Amygdala (tissue), 56 donors: ENCODE results near the gene DSCAML1.

ENCODE experiments used
- DNase-seq, 56 donors: peaks; one replicate each; lab custom pipeline; 2025; lab: John Stamatoyannopoulos, UW

Gene DSCAML1

DNA sequence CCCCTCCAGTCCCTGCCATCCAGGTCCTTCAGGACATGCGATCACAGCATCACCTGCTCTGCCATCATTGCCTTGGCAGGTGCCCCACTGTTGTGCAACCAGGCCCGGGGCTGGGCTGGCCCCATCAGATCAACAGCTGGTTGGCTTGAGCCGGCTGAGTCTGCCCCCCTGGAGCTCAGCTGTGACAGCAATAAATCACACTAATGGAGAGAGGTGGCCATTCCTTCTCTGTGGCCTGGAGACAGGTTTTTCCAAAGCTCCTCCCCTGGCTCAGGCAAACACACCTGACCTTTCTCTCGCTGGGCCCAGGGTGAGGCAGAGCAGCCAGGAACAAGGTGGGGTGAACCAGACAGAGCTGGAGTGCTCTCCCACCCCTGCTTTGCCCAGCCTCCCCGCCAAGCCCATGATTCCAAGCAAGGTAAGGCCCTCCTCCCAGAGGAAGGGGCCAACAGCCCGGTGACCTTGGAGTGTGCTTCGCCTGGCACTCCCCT lies 36.4 kb upstream of the DSCAML1 start:
- no peak for DNase-seq

DNA sequence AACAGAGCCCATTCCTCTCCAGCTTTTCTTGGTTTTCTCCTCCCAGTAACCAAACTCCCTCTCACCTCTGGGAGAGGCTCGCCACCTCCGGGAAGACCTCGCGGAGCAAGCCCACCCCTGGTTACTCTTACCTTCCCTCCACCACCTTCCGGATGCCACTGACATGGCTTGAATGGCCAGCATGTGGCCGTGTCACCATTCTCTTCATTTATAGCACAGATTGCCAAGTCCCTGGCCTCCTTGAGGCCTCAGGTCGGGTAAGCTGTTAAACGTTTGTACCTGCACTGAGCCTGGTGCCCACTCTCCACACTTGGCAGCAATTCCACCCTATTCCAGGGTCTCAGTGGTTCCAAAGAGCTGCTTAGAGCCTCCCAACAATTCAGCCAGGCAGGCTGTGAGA lies 35.5 kb upstream of the DSCAML1 start:
- no peak for DNase-seq

DNA sequence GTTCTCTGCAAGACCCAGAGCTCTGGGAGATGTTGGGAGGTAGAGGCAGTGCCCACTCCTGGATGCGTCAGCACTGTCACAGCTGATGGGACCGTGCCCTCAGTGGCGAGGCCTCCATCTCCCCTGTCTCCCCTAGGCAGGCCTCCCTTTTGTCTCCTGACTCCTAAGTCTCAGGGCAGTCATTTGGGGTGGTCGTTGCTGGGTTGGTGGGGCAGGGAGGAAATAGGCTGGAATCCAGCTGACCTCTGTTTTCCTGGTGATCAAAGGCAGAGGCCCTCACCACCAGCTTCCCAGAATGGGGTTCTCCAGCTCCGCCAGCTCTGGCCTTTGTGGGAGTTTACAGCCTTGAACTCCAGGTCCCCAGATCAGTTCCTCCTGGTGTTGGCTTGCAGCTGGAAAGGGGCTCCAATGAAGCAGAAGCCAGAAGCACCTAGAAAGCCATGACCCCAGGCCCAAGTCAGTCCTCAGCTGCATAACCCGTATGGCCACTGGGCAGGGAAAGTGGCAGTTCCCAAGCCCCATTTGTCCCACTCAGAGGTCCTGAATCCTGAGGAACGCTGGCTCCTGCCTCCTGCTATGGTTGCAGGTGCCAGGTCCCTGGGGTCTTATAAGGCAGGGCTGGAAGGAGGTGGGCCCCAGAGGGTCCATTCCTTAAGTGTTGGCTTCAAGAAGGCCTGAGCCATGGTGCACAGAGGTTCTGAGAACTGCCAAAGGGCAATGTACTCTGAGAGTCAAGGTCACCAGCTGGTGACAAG lies 34.8 kb upstream of the DSCAML1 start:
- no peak for DNase-seq

DNA sequence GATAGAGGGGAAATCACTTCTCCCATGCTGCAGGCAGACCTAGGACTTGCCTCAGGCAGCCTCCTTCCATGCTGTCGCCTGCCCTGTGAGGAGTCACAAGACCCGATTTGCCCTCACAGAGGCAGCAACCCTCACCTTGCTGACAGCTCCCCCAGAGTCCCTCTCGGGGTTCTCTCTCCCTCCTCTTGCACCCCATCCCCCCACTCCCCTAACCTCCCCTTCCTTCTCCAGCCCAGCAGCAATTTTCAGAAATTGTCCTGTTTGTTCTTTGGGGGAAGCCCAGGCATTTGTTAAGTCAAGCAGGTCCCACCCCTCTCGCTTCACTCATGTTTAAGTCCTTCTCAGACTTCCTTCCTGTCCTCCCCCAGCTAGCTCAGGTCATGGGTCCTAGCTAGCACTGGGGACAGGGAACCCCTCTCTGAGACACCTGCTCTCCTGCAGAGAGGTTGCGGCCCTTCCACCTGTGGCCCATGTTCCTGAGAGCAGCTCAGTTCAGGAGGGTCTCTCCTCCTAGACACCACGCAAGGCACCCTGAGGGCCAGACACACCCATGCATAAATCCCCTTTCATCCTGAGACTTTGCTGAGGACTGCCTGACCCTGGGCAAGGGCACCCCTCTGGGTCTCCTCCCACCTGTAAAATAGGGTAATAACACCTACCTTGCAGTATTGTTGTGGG lies 33.8 kb upstream of the DSCAML1 start:
- no peak for DNase-seq

DNA sequence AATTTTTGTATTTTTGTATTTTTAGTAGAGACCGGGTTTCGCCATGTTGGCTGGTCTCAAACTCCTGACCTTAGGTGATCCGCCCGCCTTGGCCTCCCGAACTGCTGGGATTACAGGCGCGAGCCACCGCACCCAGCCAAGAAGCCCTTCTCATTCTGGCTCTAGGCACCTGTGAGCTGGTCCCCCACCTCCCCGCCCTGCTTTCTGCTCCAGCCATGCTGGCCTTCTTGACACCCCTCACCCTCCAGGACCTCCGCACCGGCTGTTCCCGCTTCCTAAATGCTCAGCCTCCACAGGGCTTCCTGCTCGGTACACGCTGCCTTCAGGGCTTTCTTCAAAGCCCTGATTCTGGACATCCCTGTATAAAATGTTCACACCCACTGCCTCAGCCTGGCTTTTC lies 33.1 kb upstream of the DSCAML1 start:
- DNase-seq, result no peak

DNA sequence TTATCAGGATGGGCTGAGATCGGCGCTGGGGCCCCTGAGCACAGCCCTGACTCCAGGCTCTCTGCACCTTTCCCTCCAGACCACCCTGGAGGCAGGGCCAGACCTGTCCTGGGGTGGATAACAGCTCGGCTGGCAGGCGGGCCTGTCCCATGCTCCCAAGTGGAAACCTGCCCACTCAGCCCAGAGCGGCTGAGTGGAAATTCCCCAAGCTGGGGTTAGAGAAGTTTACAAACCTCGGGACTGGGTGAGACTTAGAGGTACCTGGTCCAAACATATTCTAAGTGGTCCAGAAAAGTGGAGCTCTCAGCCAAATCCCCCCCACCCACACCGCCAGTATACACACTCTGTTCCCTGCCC lies 32.3 kb upstream of the DSCAML1 start:
- no peak for DNase-seq

DNA sequence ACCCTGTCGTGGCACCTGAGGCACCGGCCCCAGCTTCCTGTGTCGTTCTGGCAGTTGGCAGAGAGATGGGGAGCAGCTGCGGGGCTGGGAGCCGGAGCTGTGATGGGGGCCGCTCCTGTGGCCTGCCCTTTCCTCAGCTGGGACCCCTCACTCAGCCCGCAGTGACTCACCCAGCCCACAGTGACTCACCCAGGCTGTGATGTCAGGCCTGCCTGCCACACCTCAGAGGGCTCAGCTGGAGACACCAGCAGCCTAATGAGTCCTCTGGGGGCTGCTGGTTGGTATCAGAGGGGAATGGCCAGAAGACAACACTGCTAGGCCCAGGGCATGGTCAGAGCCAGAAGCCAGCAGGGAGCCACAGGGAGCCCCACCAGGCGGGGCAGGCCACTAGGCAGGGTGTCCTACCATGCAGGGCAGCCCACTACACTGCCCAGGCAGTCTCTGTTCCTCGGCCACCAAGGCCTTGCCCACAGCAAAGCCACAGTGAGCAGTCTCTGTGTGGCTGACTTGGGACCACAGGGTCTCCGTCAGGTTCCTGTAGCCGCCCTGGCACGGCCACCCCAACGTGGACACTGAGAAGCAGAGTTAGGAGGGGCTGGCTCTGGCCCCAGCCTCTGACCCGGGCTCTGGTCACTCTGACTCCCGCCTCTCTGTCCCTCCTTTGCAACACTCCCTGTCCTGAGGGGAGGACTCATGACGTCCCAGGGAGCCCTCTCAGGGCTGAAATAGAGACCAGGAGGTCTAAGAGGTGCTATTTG lies 31.8 kb upstream of the DSCAML1 start:
- no peak for DNase-seq

DNA sequence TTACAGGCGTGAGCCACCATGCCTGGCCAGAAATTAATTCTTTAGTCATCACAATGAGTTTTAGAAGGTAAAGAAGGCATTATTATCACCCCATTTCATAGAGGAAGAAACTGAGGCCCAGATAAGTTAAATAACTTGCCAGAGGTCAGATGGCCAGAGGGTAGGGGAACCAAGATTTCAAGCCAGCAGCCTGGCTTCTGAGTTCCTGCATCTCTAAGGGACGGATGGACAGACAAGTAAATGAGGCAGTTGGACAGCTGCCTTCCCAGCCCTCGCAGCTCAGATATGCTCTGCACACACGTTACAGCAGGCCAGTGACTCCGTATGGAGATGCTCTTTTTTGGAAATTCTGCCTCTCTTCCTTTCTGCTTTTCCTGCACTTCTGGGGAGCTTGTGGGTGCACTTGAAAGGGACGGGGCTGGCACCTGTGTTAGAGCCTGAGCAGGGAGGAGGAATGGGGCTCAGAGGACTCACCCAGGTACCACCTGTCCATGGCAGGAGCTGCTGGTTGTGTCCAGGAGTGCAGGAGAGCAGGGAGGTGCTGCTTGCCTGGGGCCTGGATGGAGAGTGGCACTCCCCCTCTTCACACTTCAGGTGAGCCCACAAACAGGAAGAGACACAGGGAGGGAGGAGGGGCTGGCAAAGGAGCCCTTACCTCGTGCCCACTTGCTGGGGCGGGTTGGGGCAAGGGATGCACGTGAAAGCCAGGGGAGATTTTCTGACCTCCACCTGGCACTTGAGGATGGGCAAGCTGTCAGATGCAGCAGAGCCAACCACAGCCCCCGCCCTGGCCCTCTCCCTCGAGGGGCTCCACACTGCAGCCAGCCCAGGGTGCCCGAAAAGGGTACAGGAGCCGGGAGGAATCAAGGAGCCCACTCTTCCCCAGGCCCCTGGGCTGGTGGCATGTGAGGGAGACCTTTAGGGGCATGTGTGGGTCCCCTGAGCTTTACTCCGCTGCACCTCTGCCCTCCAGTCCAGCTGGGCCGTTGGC lies 30.8 kb upstream of the DSCAML1 start:
- no peak for DNase-seq

DNA sequence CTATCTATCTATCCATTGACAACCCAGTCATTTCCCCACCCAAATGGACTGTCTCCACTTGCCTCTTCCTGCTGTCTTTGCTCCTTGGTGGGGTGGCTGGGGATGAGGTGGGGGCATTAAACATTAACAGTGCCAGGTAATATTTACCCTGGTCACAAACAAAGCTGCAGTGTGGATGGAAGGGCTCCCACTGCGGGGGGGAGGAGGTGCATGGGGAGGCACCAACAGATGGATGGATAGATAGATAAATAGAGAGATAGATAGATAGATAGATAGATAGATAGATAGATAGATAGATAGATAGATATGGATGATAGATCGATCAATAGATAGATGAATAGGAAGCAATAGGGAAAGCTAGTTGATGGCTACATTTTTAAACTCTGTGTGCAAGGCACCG lies 29.8 kb upstream of the DSCAML1 start:
- DNase-seq, result no peak

DNA sequence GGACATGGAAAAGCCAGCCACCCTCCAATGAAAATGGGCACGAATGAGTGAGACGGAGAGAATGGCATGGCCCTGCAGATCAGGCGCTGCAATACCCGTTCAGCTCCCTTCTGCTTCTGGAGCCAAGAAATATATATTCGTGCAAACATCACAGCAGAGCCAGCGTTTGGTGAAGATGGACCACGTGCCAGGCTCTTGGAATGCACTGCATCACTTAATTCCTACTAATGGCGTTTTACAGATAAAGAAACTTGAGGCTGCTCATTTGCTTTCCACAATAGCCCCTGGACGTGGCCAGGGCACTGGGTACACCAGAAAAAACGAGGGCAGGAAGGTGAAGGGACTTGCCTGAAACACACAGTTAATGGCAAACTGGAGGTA lies 29.2 kb upstream of the DSCAML1 start:
- no peak for DNase-seq

DNA sequence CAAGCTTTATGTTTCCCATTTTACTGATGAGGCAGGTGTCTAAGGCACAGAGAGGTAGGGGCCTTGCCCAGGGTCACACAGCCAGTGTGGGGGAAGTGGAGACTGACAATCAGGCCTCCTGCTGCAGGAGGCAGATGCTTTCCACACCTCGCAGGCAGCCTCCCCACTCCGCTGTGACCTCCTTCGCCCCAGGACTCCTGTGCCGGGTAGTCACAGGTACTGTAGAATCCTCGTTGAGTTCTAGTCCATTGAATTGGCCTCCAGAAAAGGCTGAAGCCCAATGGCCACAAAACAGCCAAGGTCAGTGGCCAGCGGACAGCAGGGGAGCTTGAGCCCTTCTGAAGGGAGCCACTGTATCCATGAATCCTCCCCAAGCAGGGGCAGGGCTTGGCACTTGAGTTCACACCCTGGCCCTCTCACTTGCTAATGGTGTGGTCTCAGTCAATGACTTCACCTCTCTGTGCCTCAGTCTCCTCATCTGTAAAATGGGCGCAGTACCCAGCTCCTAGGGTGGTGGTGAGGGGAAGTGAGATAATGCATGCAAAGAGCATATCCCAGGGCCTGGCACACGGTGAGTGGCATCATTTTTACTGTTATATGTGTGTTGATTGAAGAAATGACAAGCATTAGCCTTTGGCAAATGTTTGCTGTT lies 28.6 kb upstream of the DSCAML1 start:
- DNase-seq, result no peak

DNA sequence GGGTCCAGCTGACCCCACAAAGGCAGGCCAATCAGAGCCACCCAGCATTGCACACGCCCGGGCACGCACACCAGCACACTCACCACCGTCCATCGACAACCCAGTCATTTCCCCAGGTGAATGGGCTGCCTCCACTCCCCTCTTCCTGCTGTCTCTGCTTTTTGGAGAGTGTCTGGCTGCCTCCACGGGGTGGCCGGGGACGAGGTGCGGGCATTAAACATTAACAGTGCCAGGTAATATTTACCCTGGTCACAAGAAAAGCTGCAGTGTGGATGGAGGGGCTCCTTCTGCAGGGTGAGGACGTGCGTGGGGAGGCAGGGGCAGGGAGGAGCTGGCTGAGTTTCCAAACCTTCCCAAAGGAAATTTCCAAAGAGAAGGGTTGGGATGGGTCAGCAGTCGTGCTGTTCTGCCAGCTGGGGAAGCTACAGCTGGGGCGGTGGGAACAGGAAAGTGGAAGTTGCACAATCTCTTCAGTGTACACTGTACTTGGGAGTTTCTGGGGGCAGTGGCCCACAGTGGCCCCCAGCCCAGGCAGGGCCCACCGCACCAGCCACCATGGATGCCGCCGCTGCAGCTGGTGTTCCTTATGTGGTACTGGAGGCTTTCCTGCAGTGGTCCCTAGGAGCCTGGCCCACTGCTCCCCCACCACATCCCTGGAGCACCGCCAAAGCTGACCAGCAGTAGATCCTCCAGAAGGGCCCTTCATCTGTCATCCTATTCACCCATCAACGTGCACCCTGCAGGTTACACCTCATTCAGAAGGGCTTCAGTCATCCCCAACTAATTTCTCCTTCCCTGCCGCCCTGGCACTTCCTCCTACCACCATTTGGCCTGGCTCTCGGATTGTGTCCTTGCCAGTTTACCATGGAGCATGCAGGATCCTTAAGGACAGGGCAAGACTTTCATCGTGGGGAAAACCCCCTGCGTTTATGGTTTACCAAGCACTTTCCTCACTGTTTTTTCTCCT lies 27.8 kb upstream of the DSCAML1 start, which contains the start of gene FXYD2:
TSS of gene FXYD2 (minus strand) at position 174 of the 967 bp plus-strand sequence. CDS start at position 108, 66 bp downstream.
- DNase-seq, result no peak

DNA sequence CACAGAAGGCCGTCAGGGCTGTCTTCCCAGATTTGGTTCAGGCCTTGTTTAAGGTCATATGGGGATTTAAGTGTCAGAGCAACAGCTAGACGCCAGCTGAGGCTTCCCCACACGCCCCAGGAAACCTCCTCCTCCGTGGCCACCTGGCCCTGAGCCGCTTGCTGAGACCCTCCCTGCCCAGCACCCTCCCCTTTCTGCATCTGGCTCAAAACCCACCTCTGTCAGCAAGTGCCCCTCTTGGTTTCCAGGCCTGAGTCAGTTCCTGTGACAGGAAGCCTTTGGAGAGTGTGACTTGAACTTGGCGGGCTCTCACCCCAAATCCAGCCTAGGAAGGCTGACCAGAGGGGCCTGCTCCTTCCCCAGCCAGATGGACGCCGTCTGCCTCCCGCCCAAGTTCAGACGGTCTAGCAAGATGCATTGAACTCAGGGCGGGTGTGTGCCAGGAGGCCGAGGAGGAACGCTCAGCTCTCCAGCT lies 27.0 kb upstream of the DSCAML1 start:
- no peak for DNase-seq

DNA sequence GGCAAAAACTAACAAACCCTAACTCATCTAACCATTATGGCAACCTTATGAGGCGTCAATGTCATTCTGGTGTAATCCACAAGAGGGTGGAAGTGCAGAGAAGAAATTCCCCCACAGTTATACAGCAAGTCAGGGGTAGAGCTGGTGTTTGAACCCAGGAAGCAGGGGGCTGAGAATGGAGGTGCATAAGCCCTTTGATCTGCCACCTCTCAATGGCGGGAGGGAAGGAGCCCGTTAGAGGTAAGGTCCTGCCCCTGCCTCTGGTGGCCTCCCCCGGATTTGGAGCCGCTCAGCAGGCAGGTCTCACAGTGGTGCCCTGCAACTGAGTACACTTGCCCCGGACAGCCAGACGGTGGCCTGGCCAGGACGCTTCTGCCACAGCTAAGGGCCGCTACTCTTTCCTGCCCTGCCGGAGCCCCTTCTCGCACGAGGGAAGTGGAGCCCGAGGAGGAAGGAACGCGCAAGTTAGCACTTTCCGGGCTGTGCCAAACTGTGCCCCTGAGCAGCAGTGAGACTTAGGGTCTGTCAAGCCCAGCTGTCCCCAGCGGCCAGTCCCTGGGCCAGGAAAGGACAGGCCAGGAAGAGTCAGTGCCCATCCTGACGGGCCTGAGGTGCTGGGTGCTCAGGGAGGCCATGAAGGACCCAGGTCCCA lies 26.4 kb upstream of the DSCAML1 start:
- DNase-seq, result no peak

DNA sequence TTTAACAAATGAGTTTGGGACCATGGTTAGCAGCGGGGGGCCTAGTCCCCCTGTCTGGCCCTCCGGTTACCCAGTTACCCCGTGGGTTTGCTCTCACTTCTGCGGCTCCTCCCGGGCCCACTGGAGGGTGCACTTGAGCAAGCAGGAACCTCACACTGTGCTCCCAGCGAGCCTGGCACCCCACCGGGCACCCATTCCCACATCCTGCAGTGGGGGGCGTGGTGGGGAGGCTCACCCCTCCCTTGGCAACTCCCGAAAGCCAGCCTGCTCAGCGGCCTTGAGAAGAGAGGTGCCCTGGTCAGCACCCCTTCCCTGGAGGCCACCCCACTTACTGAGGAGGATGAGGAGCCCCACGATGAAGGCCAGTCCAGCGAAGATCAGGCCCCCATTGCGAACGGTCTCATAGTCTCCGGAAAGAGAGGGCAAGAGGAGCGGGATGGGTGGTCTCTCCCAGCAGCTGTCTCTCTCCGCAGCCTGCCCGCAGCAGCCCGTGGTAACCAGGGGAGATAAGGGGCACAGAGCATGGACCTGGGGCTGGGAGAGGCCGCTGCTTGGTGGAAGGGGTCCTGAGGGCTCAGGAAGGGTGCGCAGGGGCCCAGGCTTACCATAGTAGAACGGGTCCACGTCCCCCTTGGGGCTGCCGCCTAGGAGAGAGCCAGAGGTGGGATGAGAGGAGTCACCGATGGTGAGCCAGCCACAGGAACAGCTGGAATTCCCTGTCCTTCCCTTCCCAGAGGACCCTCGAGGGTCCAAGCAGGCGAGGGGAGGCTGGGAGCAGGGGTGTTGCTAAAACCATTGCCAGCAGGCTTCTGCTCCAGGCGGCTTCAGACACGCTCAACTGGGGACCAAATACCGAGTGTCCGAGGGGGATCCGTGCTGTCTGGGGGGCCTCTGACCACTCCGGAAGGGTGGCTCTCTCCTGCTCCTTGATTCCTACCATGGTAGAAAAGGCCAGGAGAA lies 25.3 kb upstream of the DSCAML1 start:
- DNase-seq, result peak in 14 of 56 donors; percentile 9 to 57 (median 22)

DNA sequence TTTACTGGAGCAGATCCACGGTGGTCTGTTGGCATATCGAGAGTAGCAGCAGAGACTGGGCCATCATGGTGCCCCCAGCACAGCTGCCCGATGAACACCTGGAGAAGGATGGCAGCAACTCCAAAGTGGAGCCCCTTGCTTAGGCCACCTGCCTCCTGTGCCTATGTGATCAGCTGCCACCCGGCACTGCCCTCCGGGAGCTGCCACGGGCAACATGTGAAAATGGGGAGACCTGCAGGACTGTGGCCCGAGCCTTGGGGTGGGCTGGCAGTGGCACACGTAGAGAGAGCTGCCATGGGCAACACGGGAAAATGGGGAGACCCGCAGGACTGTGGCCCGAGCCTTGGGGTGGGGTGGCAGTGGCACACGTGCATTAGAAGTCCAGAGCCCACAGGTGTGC lies 24.4 kb upstream of the DSCAML1 start:
- DNase-seq, result no peak

DNA sequence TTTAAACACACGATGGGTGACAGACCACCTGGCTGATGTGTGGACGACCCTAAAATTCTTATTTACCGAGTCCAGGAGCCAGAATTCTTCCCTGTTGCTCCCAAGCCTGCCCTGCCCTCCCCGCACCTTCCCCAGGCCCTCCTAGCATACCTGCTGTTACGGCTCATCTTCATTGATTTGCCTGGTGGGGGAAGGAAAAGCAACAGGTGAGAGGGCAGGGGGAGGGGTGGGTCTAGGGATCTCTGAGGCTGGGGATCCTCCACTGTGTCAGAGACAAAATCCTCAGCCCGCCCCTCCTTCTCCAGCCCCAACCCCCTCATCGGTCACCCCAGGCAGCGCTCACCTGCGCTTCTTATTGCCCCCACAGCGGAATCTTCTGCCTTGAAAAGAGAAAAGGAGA lies 23.5 kb upstream of the DSCAML1 start:
- DNase-seq, result no peak
